OCI-LY7 (cell line): ENCODE measurements around the gene SYTL3. TPM values are rescaled to one million over a fixed set of nuclear protein-coding genes. Genes with fewer than 3 reads are reported as not detected.

Experiments used
- BruUV-seq: library from RNA; stranded (reverse); fragments of 400-500 nt; replicated peaks from 2 replicates; lab custom pipeline; 2021; lab: Mats Ljungman, UMichigan
- CTCF ChIA-PET: fragments of 300-600 bp; sonication (Branson Sonifier 250); formaldehyde crosslinking; loops from one replicate; lab custom pipeline; 2022; ENCODE audit warnings: antibody characterized with exemption; ENCODE audit not compliant: unreplicated experiment; lab: Charles Lee
- POLR2A ChIA-PET: fragments of 300-600 bp; sonication (Branson Sonifier 250); formaldehyde crosslinking; loops from one replicate; lab custom pipeline; 2022; ENCODE audit warnings: antibody characterized with exemption; lab: Charles Lee
- DNase-seq: peaks from one replicate; pipeline ENCODE4 v3.0.0-alpha.2; 2015; ENCODE audit warnings: low spot score
- H2AFZ ChIP-seq: fragments of 200-600 bp; sonication (generic), shearing (Covaris generic); 2 replicates; pipeline ENCODE4 v1.6.1; 2014; ENCODE audit warnings: mild to moderate bottlenecking, antibody characterized with exemption, low read length, moderate library complexity
- H3K27ac ChIP-seq: fragments of 200-600 bp; sonication (generic); 2 replicates; pipeline ENCODE4 v1.5.1; 2014; ENCODE audit warnings: mixed run types, low read depth, mild to moderate bottlenecking, moderate library complexity, low read length, inconsistent platforms; ENCODE audit not compliant: poor library complexity, severe bottlenecking
- H3K36me3 ChIP-seq: fragments of 200-600 bp; sonication (generic); 2 replicates; pipeline ENCODE4 v1.6.1; 2014; ENCODE audit warnings: mild to moderate bottlenecking, antibody characterized with exemption, low read length, moderate library complexity, mixed read lengths; ENCODE audit not compliant: insufficient read depth
- H3K4me1 ChIP-seq: fragments of 200-600 bp; sonication (generic); 2 replicates; pipeline ENCODE4 v1.5.1; 2014; ENCODE audit warnings: mild to moderate bottlenecking, low read length; ENCODE audit not compliant: insufficient read depth, poor library complexity, severe bottlenecking
- H3K4me2 ChIP-seq: fragments of 200-600 bp; sonication (generic); 2 replicates; pipeline ENCODE4 v1.6.1; 2014; ENCODE audit warnings: mild to moderate bottlenecking, low read length
- H3K4me3 ChIP-seq: fragments of 200-600 bp; sonication (generic); 2 replicates; pipeline ENCODE4 v1.5.1; 2014; ENCODE audit warnings: mild to moderate bottlenecking, low read depth, low read length; ENCODE audit not compliant: poor library complexity, severe bottlenecking
- H3K79me2 ChIP-seq: fragments of 200-600 bp; sonication (generic); 2 replicates; pipeline ENCODE4 v1.6.1; 2016; ENCODE audit warnings: low read depth, mild to moderate bottlenecking, low read length, moderate library complexity, mixed read lengths; ENCODE audit not compliant: insufficient read depth
- H3K9me2 ChIP-seq: fragments of 200-600 bp; sonication (generic); 2 replicates; pipeline ENCODE4 v1.6.1; 2016; ENCODE audit warnings: mild to moderate bottlenecking, low read length, mixed read lengths; ENCODE audit not compliant: insufficient read depth
- H3K9me3 ChIP-seq: fragments of 200-600 bp; sonication (generic); 2 replicates; pipeline ENCODE4 v1.6.1; 2014; ENCODE audit warnings: mild to moderate bottlenecking, mixed run types, low read length, mixed read lengths
- H4K20me1 ChIP-seq: fragments of 200-600 bp; sonication (generic); 2 replicates; pipeline ENCODE4 v1.6.1; 2014; ENCODE audit warnings: mild to moderate bottlenecking, antibody characterized with exemption, low read length, moderate library complexity, mixed read lengths; ENCODE audit not compliant: insufficient read depth
- CTCF ChIP-seq: fragments of 200-600 bp; sonication (generic); conservative IDR thresholded peaks from 2 replicates; pipeline ENCODE4 v1.5.1; 2014; ENCODE audit warnings: mild to moderate bottlenecking, antibody characterized with exemption, low read length, moderate library complexity, mixed read lengths
- EZH2phosphoT487 ChIP-seq: fragments of 200-600 bp; sonication (generic); IDR thresholded peaks from 2 replicates; pipeline ENCODE4 v1.6.1; 2018; ENCODE audit warnings: low read depth, borderline replicate concordance, mild to moderate bottlenecking, mixed run types, antibody characterized with exemption, low read length, moderate library complexity, mixed read lengths
- intact Hi-C: fragments of 100-400 bp; cut with micrococcal nuclease; formaldehyde crosslinking; loops from one replicate; pipeline ENCODE4 v1.10.0; 2022; ENCODE audit not compliant: unreplicated experiment
- total RNA-seq, 2 experiments: library from RNA; depleted of rRNA in 1 of 2; stranded (reverse); fragments of >200 nt in 1 of 2; shearing (Covaris generic) in 1 of 2; gene quantifications; 2 replicates each; pipeline ENCODE4 v1.2.3, GENCODE V29; 2014 to 2022

SYTL3 gene
- total RNA-seq, 2 experiments from 2014 or later = 0.32 to 0.89 TPM

- H3K4me1 ChIP-seq = peaks cover 3% of the 10 kb centered on the region
- H3K9me2 ChIP-seq = no peaks in the 10 kb centered on the region
- no TSS peak for BruUV-seq
- ChIA-PET CTCF (no interaction called here), POLR2A (no interaction called here)
- no peak overlapping the region for H3K27ac ChIP-seq
- no peak for DNase-seq
- intact Hi-C loops = no loop called here
- H3K9me3 ChIP-seq = no peaks in the 10 kb centered on the region
- no peaks in the 10 kb centered on the region for H3K79me2 ChIP-seq
- H3K36me3 ChIP-seq = no peaks in the 10 kb centered on the region
- no peaks in the 10 kb centered on the region for H4K20me1 ChIP-seq
- TF ChIP-seq CTCF (no peak), EZH2phosphoT487 (no peak)
- no peak overlapping the region for H3K4me3 ChIP-seq
- H2AFZ ChIP-seq = no peak overlapping the region
- no peak overlapping the region for H3K4me2 ChIP-seq
Measured at GRCh38 chr6:158751224-158751623, 101.4 kb downstream of the SYTL3 start.

DNA sequence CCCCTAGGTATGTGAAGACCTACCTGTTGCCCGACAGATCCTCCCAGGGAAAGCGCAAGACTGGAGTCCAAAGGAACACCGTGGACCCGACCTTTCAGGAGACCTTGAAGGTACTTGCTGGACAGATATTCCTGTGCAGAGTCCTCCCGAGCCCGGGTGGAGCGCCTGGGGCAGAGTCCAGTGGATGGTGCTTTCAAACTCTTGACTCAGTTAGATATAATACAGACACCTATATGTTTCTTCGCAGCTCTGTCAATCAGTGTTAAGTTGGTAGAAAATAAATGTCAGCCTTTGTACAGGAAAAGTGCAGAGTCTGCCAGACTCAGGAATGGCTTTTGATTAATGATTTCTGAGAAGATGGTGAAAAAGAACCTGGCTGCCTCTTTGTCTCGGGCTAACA is 102.1 kb downstream of the SYTL3 start:
- intact Hi-C loops = loop anchor here (1.0 to 2.0 kb wide), 2 partner anchors 47 to 220 kb away; no protein-coding TSS in a partner anchor
- CTCF ChIA-PET = no interaction called here

More for the DNA sequence above, 102.1 kb downstream of the SYTL3 start:
- H3K36me3 ChIP-seq = no peaks in the 10 kb centered on the region
- peaks cover 3% of the 10 kb centered on the region for H3K4me1 ChIP-seq
- H3K9me3 ChIP-seq = no peaks in the 10 kb centered on the region
- H3K4me3 ChIP-seq = no peak overlapping the region
- H3K9me2 ChIP-seq = no peaks in the 10 kb centered on the region
- POLR2A ChIA-PET = no interaction called here
- no peak overlapping the region for H2AFZ ChIP-seq
- no peak overlapping the region for H3K4me2 ChIP-seq
- H3K79me2 ChIP-seq = no peaks in the 10 kb centered on the region
- no peak for DNase-seq
- no peak overlapping the region for H3K27ac ChIP-seq
- no peak for TF ChIP-seq CTCF
- TF ChIP-seq EZH2phosphoT487 = no peak
- no TSS peak for BruUV-seq
- H4K20me1 ChIP-seq = no peaks in the 10 kb centered on the region
